NCI-H128 (cell line): ENCODE data around the gene ZNF256.

Experiments
- DNase-seq: peaks from one replicate; lab custom pipeline; 2025; ENCODE audit not compliant: unreplicated experiment; lab: John Stamatoyannopoulos, UW

ZNF256 gene

DNA sequence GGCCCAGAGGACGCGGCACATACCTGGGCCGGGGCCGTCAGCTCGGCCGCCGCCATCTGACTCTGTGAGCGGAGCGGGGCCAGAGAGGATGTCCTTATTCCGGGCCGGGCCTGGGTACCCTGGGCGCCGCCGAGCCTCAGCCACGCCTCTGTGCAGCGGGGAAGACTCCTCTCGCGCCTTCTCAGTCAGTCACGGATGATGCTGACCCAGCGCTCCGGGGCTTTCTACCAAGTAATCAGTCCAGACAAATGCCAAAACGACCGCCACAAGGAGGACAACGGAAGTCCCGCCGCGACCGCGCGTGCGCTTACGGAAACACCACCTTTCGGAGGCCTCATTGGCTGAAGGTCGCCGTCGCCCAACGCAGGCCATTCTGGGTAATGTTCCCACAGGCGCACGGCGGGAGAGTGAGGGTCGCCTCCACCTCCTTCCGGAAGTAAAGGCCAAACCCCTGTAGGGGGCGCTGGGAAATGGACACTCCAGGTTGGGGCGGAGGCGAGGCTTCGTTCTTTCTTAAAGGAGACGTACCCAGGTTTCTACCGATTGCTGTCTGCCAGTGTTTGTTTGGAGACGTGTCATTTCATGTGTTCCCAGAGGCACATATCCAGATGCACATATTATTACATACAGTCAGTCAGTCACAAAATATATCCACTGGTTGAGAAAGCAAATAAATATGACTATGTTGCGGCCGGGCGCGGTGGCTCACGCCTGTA is at the start of gene ZNF256:
Gene ZNF256, minus strand, starts transcription at position 288 of the 716 bp plus-strand sequence. Its CDS starts 232 bp downstream, at position 56.
- DNase-seq = peak; percentile 94

DNA sequence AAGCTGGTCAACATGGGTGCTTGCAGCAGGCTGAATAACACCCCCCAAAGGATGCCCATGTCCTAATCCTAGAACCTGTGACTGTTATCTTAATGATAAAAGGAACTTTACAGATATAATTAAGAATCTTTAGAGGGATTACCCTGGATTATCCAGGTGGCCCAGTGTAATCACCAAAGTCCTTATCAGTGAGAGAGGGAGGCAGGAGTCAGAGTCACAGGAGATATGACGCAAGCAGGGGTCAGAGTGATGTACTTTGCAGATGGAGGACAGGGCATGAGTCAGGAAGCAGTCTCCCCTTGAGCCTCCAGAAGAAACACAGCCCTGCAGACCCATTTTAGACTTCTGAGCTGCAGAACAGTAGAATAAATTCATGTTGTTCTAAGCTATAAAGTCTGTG is 45.3 kb upstream of the ZNF256 start:
- DNase-seq = no peak

DNA sequence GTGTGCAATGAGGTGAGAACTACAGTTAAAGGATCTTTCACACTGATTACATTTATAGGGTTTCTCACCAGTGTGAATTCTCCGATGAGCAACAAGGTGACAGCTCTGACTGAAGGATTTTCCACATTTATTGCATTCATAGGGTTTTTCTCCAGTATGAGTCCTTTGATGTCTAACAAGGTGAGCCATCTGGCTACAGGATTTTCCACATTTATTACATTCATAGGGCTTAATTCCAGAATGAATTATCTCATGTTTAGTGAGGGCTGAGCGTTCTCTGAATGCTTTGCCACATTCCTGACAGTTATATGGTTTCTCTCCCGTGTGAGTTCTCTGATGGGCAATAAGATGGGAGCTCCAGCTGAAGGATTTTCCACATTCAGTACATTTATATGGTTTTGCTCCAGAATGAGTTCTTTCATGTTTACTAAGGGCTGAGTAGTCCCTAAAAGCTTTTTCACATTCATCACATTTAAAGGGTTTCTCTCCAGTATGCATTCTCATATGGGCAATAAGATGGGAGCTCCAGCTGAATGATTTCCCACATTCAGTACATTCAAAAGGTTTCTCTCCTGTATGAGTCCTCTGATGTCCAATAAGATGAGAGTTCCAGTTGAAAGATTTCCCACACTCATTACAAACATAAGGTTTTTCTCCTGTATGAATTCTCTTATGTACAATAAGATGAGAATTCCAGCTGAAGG is 31.2 kb upstream of the ZNF256 start:
- no peak for DNase-seq

DNA sequence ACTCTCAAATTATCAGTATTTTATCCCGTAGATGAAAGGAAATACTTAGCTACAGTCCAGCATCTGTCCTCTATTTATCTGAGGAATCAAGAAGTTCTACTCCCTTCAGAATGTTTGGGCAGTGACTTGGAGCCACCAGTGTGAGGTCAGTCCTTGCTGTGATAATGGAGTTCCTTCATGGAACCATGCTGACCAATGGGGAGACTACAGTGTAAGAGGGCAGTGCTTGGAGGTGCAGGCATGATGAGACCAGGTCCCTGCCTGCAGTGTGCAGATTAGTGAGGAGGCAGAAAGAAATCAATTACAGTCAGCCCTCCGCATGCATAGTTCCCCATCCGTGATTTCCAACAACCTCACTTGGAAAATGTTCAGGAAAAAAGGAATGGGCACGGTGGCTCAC is 26.9 kb upstream of the ZNF256 start, which contains the start of gene C19orf18:
Gene C19orf18, minus strand, starts transcription at position 101 of the 400 bp plus-strand sequence. CDS start 102 bp downstream, outside the sequence.
- no peak for DNase-seq

DNA sequence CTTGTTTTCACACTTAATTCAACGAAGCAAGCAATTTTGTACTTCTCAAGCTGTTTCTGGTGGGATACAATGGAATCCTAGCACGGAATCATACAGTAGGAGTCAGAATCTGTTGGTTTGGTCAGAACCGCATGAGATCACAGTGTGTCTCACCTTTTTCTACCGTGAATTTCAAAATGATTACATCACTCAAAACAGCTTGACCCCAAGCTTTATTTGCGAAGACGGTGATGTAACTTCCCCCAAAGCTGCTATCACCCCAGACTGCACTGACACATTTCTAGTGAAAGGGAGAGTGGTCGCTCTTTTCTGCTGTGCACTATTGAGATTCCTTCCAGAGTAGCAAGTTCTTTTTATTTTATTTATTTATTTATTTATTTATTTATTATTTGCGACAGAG is 17.3 kb upstream of the ZNF256 start:
- no peak for DNase-seq

DNA sequence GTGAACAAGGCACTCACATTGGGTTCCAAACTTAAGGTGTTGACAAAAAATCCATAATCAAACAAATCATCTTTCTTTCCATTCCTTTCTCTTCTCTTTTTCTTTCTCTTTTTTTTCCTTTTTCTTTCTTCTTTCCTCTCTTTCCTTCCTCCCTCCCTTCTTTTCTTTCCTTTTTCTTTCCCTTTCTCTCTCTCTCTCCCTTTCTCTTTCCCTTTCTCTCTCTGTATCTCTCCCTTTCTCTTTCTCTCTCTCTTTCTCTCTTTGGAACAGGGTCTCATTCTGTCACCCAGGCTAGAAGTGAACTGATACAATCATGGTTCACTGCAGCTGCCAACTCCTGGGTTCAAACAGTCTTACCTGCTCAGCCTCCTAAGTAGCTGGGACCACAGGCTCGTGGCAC is 14.3 kb upstream of the ZNF256 start:
- no peak for DNase-seq

DNA sequence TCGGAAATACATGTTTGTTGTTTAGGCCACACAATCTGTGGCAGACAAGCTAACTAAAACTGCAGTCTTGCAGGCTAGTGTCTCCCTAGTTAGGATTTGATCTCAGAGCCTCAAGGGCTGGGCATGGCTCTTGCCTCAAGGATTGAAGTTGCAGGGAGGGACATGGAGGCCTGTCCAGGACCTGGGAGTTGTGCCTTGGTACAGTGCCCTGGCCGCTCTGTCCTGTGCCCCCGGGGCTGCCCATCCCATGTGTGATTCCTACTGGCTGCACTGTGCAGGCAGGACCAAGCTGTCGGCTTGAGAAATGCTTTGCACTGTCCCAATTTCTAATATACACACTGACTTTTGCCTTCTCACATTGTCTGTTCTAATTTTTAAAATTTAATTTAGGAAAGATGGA is 7.5 kb upstream of the ZNF256 start:
- DNase-seq = no peak

DNA sequence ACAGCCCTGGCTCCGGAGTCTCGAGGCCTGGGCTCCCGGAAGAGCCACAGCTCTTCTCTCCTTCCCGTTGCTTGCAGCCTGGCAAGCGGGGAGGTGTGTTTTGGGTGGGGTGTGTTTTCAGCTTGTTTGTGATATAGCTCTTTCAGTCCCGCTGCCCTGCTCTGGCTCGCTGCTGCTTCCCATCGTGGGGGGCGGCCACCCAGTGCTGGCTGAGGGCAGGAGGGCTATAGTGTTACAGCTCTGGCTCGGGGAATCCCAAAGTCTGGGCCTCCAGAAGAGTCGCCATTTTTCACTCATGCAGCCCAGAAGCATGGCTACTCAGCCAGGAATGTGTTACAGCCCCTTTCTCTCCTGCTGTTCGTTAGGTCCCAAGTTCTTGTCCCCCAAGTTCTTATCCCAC is 2.2 kb upstream of the ZNF256 start:
- DNase-seq = no peak

DNA sequence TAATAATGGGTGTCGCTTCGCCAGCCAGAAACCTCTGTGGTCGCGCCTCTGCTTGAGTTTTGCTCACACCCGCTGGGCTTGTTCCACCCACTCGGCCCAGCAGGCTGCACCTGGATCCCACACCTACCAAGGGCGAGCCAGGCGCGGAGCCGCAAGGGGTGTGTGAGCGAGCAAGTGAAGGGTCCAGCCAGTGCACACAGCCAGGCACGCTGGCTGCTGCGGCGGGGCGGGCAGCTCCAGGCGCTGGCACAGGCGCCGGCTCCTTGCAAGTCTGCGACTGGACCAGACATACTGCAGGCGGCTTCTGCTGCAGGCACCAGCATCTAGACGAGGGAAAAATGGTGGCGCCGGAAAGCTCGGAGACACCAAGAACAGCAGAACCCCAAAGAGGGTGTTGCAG is 1.8 kb upstream of the ZNF256 start:
- DNase-seq = no peak

DNA sequence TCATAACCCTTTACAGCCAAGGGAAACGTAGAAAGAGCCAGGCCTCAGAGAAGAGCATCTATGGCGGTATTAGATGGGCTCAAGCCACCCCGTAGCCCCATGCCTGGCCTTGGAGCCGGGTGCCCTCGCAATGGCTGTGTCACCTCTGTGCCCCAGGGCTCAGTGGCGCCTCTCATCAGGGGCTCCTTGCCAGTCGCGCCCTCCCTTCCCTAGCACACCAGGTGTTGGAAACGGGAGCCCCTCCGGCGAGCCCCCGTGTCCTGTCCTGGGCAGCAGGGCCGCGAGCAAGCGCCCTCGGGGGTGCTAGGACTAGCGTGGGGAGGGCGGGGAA is 453 bp downstream of the ZNF256 start:
- no peak for DNase-seq

DNA sequence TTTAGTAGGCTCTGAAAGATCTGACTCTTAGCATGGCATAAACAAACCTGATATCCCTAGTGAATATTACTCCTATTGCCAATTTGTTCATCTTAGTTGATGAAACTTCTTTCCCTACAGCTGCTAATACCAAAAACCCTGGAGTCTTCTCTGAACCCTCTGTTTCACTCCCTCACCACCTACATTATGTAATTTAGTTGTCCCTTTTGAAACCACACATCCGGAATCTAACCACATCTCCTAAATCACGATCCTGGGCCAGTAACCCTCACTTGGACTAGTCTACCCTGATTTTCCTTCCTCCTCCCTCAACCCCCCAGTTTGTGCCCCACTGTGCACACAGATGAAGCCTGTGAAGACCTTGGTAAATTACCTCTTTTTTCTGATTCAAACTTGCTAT is 1.2 kb downstream of the ZNF256 start:
- no peak for DNase-seq

DNA sequence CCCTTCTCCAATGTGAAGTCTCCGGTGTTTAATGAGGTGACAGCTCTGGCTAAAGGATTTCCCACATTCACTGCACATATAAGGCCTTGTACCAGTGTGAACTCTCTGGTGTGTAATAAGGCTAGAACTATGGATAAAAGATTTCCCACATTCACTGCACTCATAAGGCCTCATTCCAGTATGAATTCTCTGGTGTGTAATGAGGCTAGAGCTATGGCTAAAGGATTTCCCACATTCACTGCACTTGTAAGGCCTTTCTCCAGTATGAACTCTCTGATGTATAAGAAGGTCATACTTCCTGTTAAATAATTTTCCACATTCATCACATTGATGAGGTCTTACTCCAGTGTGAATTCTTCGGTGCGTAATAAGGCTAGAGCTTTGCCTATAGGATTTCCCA is 5.9 kb downstream of the ZNF256 start:
- no peak for DNase-seq

DNA sequence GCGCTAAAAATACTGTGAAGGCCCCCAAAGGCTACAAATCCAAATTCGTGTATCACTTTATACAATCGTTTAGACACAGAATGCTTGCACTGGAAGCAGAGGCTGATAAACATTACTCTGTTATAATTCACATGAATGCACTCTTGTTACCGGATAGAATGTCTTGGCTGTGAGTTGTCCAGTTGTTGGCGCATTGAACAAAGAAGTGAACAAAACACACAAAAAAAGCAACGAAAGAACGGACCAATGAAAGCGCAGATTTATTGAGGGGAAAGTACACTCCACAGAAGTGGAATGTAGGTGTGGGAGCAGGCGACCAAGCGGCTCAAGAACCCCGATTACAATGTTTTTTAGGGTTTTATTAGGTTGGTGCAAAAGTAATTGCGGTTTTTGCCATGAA is 11.8 kb downstream of the ZNF256 start:
- DNase-seq = no peak

DNA sequence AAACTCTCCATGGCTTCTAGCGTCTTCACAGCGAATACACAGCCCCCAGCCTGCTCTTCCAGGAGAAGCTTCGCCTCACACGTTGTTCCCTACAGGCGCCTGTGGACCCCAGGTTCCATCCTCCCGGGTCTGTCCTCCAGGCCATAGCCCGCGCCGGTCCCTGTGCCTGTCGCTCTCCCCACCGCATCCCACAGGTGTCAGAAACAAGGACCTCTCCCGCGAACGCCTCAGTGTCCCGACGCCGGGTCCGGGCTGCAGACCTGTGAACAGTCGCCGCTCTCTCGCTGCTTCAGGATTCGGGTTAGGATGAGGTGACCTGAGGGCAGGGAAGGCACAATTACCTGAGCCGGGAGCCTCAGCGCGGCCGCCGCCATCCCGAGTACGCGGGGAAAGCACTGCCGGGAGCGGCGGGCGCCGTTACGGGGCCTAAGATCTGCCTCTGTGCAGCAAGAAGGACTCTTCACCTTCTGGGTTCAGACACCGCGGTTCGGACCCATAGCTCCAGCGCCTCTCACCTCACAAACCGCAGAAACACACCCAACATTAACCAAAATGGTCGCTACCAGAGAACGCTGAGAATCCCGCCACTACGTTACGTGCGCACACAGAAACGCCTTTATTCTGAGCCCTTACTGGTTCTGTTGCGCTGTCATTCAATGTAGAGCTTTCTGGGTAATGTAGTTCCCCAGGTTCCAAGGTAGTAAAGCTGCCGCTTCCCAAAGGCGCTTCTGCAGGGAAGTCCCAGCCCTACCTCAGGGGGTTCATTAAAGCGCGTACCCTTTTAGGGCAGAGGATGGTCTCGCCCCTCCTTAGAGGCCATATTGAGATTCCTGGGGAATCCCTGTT is 12.5 kb downstream of the ZNF256 start, which contains the start of gene ZNF418:
Gene ZNF418, minus strand, starts transcription at position 583 of the 846 bp plus-strand sequence. CDS start 1,580 bp downstream, outside the sequence.
- DNase-seq = no peak

DNA sequence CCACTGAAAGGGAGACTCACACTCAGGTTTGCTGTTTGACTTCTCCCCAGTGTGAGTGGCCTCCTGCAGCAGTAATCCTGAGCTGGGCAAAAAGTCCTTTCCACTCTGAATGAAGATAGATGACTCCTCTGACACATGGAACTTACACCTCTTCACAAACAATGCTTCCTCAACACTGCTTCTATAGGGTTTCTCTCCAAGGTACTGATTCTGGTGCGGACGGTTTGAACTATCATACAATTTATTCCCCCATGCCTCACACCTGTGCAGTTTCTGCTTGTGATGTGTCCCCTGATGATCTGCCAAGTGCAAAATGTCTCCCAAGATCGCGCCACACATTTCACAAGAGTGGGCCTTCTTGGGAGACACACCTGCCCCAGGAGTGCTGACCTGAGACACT is 19.9 kb downstream of the ZNF256 start:
- DNase-seq = no peak

DNA sequence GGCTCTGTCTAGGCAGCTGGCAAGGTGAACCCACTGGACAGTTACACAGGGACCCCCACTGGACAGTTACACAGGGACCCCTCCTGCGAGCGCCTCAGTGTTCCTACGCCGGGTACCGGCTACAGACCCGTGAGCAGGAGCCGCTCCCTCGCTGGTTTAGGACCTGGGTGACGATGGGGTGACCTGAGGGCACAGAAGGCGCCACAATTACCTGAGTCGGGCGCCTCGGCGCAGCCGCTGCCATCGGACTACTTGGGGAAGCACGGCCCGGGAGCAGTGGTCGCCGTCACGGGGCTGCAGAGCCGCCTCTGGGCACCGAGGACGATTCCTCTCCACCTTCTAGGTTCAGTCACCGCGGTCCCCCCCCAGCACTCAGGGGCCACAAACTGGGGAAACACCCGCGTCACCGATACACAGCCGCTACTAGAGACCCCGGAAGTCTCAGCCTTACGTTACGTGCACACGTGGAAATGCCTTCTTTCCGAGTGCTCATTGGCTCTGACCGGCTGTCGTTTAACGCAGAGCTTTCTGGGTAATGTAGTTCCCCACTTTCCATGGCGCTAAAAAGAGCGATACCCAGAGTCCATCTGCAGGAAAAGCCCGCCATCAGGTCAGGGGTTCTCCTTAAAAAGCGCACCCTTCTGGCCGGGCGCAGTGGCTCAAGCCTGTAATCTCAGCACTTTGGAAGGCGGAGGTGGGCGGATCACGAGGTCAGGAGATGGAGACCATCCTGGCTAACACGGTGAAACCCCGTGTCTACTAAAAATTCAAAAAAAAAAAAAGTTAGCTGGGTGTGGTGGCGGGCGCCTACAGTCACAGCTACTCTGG is 31.1 kb downstream of the ZNF256 start, which contains the start of gene ZNF417:
Gene ZNF417, minus strand, starts transcription at position 425 of the 828 bp plus-strand sequence. Its CDS starts 181 bp downstream, at position 244.
- DNase-seq = peak; percentile 79

DNA sequence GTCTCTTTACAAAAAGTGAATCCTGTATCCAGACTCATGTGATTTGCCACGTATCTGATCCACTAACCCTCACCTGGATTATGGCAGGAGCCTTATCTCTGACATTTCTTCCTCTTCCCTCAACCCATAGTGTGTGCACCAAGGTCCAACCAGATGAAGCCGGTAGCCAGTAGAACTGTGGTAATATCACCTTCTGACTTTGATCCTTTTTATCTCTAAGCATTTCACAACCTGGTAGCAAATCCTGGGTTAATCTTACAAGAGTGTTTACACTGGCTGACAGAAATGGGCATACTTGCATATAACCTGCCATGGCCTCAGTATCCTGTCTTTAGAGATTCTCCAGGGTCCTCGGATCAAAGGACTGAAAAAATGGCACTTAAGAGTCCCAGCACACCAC is 33.0 kb downstream of the ZNF256 start:
- DNase-seq = no peak

DNA sequence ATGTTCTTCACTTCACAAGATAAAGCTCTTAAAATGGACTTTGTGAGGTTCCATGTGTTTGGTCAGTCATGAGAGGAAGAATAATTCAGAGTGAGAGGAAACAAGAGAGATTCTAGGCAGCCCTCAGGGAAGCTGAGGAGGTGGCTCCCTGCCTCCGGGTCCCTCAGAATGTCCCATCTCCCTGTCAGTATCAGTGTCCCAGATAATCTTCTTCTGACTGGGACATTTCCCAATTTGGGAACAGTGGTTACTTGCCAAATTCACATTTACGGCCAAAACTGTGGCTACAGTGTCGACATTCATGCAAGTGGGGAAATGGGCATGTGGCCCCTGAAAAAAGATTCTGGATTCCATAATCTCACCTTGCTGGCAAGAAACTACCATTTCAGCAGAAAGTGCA is 40.1 kb downstream of the ZNF256 start:
- DNase-seq = no peak

DNA sequence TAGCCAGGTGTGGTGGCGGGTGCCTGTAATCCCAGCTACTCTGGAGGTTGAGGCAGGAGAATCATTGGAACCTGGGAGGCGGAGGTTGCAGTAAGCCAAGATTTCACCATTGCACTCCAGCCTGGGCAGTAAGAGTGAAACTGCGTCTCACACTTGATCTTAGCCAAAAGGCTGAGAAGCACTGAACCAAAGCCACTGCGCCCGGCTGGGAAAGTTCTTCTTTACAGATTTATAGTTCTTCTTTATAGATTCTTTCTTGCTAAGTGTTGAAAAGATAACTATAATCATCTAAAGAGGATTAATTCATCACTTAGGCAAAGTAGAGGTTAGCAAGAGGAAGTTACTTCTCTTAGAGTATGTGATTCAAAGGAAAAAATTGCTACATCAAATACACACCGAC is 42.2 kb downstream of the ZNF256 start:
- DNase-seq = no peak

DNA sequence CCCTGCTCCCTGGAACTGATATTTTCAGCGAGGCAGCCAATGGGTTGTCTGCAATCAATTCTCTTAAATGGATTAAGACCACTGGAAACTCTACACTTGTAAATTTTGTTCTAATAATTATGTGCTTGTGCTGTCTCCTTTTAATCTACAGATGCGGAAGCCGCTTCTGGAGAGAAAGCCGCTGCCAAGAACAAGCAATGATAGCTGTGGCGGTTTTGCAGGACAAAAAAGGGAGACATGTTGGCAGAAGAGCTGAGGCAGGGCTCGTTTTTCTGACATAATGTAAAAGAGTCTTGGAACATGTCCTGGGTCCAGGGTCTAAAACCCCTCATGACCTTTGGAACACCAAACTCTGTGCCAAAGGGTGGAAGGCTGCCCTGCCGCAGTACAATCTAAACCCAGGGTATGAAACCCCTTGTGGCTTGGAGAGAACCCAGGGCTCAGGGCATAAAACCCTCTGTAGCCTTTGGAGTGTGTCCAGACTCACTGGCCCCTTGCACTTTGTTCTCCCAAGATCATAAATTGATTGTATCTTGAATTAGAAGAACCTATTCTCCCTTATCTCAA is 43.8 kb downstream of the ZNF256 start:
- DNase-seq = no peak
